SK-N-SH treated with all-trans-retinoic acid at 6 μM for 48 hours (cell line): ENCODE results near the gene CISD1.
"Not testable (repeated sequence)": the region's sequence is repeated elsewhere in the genome, so short reads cannot be mapped to it uniquely, and the experiment has no call there.

ENCODE experiments used
- ATAC-seq: fragments of 200-7000 bp; cut with Tn5 transposase; 3 replicates; pipeline ENCODE4 v1.9.1; 2020; ENCODE audit warnings: mild to moderate bottlenecking, moderate library complexity
- BACH2 ChIP-seq: fragments of 250-450 bp; sonication (Bioruptor Pico); IDR thresholded peaks from 2 replicates; pipeline ENCODE4 v1.9.0; 2021; ENCODE audit warnings: mild to moderate bottlenecking, borderline replicate concordance
- ESRRG ChIP-seq: fragments of 250-450 bp; sonication (Bioruptor Pico); IDR thresholded peaks from 2 replicates; pipeline ENCODE4 v1.6.1; 2021; ENCODE audit warnings: mild to moderate bottlenecking
- GLIS3 ChIP-seq: fragments of 250-450 bp; sonication (Bioruptor Pico); IDR thresholded peaks from 2 replicates; pipeline ENCODE4 v1.5.0; 2020; ENCODE audit warnings: mild to moderate bottlenecking, moderate library complexity
- ISL1 ChIP-seq: fragments of 250-450 bp; sonication (Bioruptor Pico); IDR thresholded peaks from 2 replicates; pipeline ENCODE4 v2.1.2; 2022; ENCODE audit warnings: mild to moderate bottlenecking, moderate library complexity
- OSR1 ChIP-seq: fragments of 250-450 bp; sonication (Bioruptor Pico); IDR thresholded peaks from 2 replicates; pipeline ENCODE4 v1.8.0; 2022; ENCODE audit warnings: moderate library complexity, mild to moderate bottlenecking, inconsistent platforms
- PPARA ChIP-seq: fragments of 250-450 bp; sonication (Bioruptor Pico); IDR thresholded peaks from 2 replicates; pipeline ENCODE4 v1.5.0; 2020; ENCODE audit warnings: mild to moderate bottlenecking, borderline replicate concordance
- RARB ChIP-seq: fragments of 250-450 bp; sonication (Bioruptor Pico); IDR thresholded peaks from 2 replicates; pipeline ENCODE4 v1.8.0; 2021; ENCODE audit warnings: mild to moderate bottlenecking, moderate library complexity
- SNAI2 ChIP-seq: fragments of 250-450 bp; sonication (Bioruptor Pico); IDR thresholded peaks from 2 replicates; pipeline ENCODE4 v1.5.0; 2020; ENCODE audit warnings: mild to moderate bottlenecking, moderate library complexity
- TOX ChIP-seq: fragments of 250-450 bp; sonication (Bioruptor Pico); IDR thresholded peaks from 2 replicates; pipeline ENCODE4 v1.8.0; 2021; ENCODE audit warnings: mild to moderate bottlenecking, moderate library complexity, borderline replicate concordance
- ZC3H10 ChIP-seq: fragments of 250-450 bp; sonication (Bioruptor Pico); IDR thresholded peaks from 2 replicates; pipeline ENCODE4 v1.5.1; 2021; ENCODE audit warnings: mild to moderate bottlenecking, moderate library complexity
- ZFP30 ChIP-seq: fragments of 450-650 bp; formaldehyde crosslinking; IDR thresholded peaks from 2 replicates; pipeline ENCODE4 v1.5.0; 2022; ENCODE audit warnings: mild to moderate bottlenecking, moderate library complexity
- ZNF565 ChIP-seq: fragments of 450-650 bp; formaldehyde crosslinking; conservative IDR thresholded peaks from 2 replicates; pipeline ENCODE4 v1.5.0; 2020; ENCODE audit warnings: low read depth, mild to moderate bottlenecking, moderate library complexity
- ZNF70 ChIP-seq: fragments of 450-650 bp; formaldehyde crosslinking; IDR thresholded peaks from 2 replicates; pipeline ENCODE4 v1.5.0; 2020; ENCODE audit warnings: mild to moderate bottlenecking, moderate library complexity
- TF ChIP-seq, protein P1 (sequence below): fragments of 250-450 bp; sonication (Bioruptor Pico); IDR thresholded peaks from 2 replicates; pipeline ENCODE4 v1.8.0; 2021; ENCODE audit warnings: low read depth, mild to moderate bottlenecking, moderate library complexity, borderline replicate concordance
- TF ChIP-seq, protein P2 (sequence below): fragments of 250-450 bp; sonication (Bioruptor Pico); IDR thresholded peaks from 2 replicates; pipeline ENCODE4 v1.8.0; 2020; ENCODE audit warnings: mild to moderate bottlenecking, moderate library complexity, borderline replicate concordance
- TF ChIP-seq, protein P3 (sequence below): fragments of 250-450 bp; sonication (Bioruptor Pico); IDR thresholded peaks from 2 replicates; pipeline ENCODE4 v1.5.1; 2020; ENCODE audit warnings: low read depth, mild to moderate bottlenecking, moderate library complexity

Gene CISD1

DNA sequence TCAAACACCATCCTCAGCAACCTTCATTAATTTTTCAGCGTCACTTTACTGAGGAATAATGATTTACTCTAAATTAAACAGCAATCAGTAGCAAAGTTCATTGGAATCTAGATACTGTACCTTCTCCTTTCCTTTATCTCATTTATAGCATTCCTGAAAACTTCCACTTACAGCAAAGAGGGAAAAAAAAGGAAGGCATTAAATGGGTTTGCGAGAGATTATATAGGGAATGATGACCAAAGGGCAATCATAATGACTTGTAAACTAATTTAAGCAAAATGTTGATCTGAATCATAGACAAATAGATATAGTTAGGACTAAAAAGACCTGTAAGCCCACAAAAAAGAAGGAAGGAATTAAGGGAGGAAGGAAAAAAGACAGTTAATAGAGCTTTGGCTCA lies 43.3 kb upstream of the CISD1 start (continued):
- no peak for TF ChIP-seq ZC3H10

DNA sequence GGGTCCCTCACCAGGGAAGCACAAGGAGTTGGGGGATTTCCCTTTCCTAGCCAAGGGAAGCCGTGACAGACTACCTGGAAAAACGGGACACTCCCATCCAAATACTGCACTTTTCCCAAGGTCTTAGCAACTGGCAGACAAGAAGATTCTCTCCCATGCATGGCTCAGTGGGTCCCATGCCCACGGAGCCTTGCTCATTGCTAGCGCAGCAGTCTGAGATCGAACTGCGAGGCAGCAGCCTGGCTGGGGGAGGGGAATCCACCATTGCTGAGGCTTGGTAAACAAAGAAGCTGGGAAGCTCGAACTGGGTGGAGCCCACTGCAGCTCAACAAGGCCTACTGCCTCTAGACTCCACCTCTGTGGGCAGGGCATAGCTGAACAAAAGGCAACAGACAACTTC lies 39.1 kb upstream of the CISD1 start:
- ATAC-seq, result not testable (repeated sequence)

DNA sequence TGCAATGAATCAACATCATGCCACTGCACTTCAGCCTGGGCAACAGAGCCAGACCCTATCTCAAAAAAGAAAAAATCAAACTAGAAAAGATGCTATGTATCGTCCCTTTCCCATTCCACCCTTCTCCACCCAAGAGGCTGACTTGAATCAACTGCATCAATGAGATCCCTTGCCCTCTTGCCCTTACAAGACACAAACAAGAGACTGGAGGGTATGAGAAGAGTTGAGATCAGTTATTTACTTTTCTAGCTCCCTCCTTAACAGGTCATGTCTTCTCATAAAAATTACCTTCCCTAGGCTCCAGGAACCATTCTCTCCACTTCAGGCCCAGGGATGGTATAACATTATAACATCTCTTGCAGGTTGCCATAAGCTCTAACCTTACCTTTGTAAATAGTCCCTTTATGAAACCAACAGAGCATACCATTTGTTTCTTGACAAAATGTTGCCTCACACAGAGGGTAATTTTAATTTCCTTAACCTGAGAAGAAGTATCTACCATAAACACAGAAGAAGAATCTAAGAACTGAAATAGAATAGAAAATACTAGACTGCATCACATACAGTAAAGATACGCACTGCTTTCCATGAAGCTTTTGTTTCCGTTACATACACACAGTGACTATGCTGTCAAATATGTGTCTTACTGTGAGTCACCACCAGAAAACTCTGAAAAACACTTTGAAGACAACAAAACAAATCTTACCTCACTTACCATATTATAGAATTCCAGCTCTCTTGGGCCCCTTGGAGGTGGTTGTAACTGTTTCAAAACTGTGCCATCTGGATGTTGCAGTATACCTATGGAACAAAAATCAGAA lies 31.7 kb upstream of the CISD1 start:
- peak; percentile 98 for ATAC-seq
- TF ChIP-seq ZNF565, result no peak
- no peak for TF ChIP-seq SNAI2 (CRISPR knock-in tag)
- peak; percentile 36; the same call in 1 of the 2 replicates for TF ChIP-seq ISL1
- no peak for TF ChIP-seq ESRRG

GRCh38 chr10:58239561-58240169 lies 29.3 kb upstream of the CISD1 start:
- ATAC-seq, result no peak
- TF ChIP-seq, protein P1, sequence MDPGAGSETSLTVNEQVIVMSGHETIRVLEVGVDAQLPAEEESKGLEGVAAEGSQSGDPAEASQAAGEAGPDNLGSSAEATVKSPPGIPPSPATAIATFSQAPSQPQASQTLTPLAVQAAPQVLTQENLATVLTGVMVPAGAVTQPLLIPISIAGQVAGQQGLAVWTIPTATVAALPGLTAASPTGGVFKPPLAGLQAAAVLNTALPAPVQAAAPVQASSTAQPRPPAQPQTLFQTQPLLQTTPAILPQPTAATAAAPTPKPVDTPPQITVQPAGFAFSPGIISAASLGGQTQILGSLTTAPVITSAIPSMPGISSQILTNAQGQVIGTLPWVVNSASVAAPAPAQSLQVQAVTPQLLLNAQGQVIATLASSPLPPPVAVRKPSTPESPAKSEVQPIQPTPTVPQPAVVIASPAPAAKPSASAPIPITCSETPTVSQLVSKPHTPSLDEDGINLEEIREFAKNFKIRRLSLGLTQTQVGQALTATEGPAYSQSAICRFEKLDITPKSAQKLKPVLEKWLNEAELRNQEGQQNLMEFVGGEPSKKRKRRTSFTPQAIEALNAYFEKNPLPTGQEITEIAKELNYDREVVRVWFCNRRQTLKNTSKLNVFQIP (CRISPR knock-in tag), result no peak
- no peak for TF ChIP-seq GLIS3 (CRISPR knock-in tag)
- TF ChIP-seq OSR1 (CRISPR knock-in tag), result no peak
- TF ChIP-seq BACH2 (CRISPR knock-in tag), result no peak
- TF ChIP-seq TOX (CRISPR knock-in tag), result no peak
- TF ChIP-seq RARB (CRISPR knock-in tag), result no peak

GRCh38 chr10:58240531-58240930 lies 28.4 kb upstream of the CISD1 start:
- ATAC-seq, result no peak
- TF ChIP-seq, protein P1 (CRISPR knock-in tag), result no peak
- TF ChIP-seq RARB (CRISPR knock-in tag), result no peak
- TF ChIP-seq ZC3H10, result no peak
- TF ChIP-seq, protein P2, sequence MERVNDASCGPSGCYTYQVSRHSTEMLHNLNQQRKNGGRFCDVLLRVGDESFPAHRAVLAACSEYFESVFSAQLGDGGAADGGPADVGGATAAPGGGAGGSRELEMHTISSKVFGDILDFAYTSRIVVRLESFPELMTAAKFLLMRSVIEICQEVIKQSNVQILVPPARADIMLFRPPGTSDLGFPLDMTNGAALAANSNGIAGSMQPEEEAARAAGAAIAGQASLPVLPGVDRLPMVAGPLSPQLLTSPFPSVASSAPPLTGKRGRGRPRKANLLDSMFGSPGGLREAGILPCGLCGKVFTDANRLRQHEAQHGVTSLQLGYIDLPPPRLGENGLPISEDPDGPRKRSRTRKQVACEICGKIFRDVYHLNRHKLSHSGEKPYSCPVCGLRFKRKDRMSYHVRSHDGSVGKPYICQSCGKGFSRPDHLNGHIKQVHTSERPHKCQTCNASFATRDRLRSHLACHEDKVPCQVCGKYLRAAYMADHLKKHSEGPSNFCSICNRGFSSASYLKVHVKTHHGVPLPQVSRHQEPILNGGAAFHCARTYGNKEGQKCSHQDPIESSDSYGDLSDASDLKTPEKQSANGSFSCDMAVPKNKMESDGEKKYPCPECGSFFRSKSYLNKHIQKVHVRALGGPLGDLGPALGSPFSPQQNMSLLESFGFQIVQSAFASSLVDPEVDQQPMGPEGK (CRISPR knock-in tag), result no peak
- TF ChIP-seq GLIS3 (CRISPR knock-in tag), result no peak
- TF ChIP-seq BACH2 (CRISPR knock-in tag), result no peak
- TF ChIP-seq, protein P3, sequence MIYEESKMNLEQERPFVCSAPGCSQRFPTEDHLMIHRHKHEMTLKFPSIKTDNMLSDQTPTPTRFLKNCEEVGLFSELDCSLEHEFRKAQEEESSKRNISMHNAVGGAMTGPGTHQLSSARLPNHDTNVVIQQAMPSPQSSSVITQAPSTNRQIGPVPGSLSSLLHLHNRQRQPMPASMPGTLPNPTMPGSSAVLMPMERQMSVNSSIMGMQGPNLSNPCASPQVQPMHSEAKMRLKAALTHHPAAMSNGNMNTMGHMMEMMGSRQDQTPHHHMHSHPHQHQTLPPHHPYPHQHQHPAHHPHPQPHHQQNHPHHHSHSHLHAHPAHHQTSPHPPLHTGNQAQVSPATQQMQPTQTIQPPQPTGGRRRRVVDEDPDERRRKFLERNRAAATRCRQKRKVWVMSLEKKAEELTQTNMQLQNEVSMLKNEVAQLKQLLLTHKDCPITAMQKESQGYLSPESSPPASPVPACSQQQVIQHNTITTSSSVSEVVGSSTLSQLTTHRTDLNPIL (CRISPR knock-in tag), result no peak
- TF ChIP-seq ESRRG, result no peak
- TF ChIP-seq OSR1 (CRISPR knock-in tag), result no peak
- TF ChIP-seq ZNF70 (CRISPR knock-in tag), result no peak

DNA sequence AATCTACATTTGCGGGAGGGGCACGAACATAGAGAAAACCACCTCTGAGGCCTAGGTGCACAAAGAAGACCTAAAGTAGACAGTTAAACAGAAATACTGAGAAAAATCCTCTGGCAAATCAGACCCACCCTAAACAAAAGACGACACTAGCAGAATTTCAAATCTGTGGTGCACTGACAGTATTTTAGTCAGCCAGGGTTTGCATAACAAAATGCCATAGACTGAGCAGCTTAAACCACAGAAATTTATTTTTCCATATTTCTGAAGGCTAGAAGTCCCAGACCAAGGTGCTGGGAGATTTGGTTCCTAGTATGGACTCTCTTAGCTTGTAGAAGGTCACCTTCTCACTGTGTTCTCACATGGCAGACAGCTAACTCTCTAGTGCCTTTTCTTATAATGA lies 27.6 kb upstream of the CISD1 start:
- no peak for ATAC-seq
- TF ChIP-seq PPARA (no peak), ZFP30 (CRISPR knock-in tag) (no peak)
- TF ChIP-seq, all 23 proteins: peak for 0
